ENCODE results near the gene RBP5.

The RBP5 gene

GRCh38 chr12:7129872-7130691 is 1.4 kb upstream of the RBP5 start, which contains the start of gene CLSTN3:
TSS of gene CLSTN3 (plus strand) at chr12:7130371. CDS start at chr12:7130649, 278 bp downstream.
- H3K4me1 ChIP-seq (ENCODE audit: control insufficient read depth, insufficient read depth, low read length), result peaks cover 25% of the 10 kb centered on the region
- peaks cover 29% of the 10 kb centered on the region for H3K27me3 ChIP-seq (ENCODE audit: control insufficient read depth, insufficient read depth, low read length)
- H3K36me3 ChIP-seq (ENCODE audit: control insufficient read depth, insufficient read depth, low read length), result peaks cover under 1% of the 10 kb centered on the region
- H3K9ac ChIP-seq (ENCODE audit: low read length), result peak within 1 kb of the TSS; percentile 72
- H3K4me3 ChIP-seq (ENCODE audit: low read length), result peak within 1 kb of the TSS; percentile 56
- H3K9me3 ChIP-seq (ENCODE audit: control insufficient read depth, low read length), result no peaks in the 10 kb centered on the region

DNA sequence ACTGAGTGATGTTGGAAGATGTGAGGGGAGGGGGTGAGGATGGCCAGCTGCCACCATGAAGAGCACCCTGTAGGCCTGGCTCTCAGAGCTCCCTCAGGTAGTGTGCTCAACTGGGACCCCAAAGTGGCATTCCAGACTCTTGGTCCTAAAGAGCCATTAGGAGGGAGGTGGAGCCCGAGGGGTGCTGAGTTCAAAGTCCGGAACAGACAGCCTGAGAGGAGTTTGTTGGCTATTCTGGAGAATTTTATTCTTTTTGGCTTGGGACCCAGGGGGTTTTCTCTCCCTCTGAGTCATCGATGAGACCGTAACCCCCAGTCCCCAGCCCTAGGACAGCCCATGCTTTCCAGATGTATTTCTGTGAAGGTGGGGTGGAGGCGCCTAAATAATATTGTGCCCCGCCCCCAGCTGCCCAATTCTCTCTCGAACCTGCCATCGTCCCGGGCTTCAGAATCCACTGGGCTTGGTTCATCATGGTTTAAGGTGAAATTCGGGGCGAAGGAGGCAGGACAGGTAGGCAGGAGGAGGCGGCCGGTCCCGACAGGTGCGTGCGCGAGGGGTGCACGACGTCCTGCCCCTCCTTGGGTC is 690 bp upstream of the RBP5 start:
- H3K4me1 ChIP-seq (ENCODE audit: control insufficient read depth, insufficient read depth, low read length), result peaks cover 25% of the 10 kb centered on the region
- H3K9me3 ChIP-seq (ENCODE audit: control insufficient read depth, low read length), result no peaks in the 10 kb centered on the region
- peak overlapping the region; percentile 46 for H3K4me3 ChIP-seq (ENCODE audit: low read length)
- H3K36me3 ChIP-seq (ENCODE audit: control insufficient read depth, insufficient read depth, low read length), result no peaks in the 10 kb centered on the region
- peak overlapping the region; percentile 72 for H3K9ac ChIP-seq (ENCODE audit: low read length)
- H3K27me3 ChIP-seq (ENCODE audit: control insufficient read depth, insufficient read depth, low read length), result peaks cover 29% of the 10 kb centered on the region

DNA sequence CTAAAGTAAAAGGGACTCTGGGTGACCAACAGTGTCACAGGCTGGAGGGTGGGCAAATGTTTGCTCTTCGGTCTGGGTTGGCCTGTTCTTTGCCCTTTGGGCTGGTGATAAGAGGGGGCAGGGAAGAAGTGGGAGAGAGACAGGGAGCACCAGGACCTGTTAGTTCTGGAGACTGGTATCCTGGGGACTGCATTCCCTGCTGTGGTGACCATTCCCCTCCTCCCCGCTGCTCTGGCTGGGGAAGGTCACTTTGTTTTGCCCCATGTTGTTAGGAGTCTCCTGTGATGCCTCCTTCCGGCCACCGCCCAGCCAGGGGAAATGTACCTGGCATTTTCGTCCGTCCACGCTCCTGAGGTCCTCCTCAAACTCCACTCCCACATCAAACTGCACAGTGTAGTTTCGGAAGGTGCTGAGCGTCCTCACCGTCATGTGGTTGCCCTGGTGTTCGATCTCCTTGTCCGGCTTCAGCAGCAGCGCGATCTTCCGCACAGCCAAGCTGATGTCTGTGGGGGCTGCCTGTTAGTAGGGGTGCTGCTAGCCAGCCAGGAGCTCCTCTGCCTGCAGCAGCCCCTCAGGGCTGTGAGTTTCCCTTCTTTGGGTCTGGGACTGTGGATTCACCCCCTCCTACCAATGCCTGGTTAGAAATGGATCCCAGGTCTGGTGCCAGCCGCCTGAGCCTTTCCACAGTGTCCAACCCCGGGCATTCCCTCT is 618 bp downstream of the RBP5 start:
- H3K27me3 ChIP-seq (ENCODE audit: control insufficient read depth, insufficient read depth, low read length), result peaks cover 29% of the 10 kb centered on the region
- H3K9me3 ChIP-seq (ENCODE audit: control insufficient read depth, low read length), result no peaks in the 10 kb centered on the region
- H3K9ac ChIP-seq (ENCODE audit: low read length), result no peak overlapping the region
- peaks cover 25% of the 10 kb centered on the region for H3K4me1 ChIP-seq (ENCODE audit: control insufficient read depth, insufficient read depth, low read length)
- no peak overlapping the region for H3K4me3 ChIP-seq (ENCODE audit: low read length)
- no peaks in the 10 kb centered on the region for H3K36me3 ChIP-seq (ENCODE audit: control insufficient read depth, insufficient read depth, low read length)

DNA sequence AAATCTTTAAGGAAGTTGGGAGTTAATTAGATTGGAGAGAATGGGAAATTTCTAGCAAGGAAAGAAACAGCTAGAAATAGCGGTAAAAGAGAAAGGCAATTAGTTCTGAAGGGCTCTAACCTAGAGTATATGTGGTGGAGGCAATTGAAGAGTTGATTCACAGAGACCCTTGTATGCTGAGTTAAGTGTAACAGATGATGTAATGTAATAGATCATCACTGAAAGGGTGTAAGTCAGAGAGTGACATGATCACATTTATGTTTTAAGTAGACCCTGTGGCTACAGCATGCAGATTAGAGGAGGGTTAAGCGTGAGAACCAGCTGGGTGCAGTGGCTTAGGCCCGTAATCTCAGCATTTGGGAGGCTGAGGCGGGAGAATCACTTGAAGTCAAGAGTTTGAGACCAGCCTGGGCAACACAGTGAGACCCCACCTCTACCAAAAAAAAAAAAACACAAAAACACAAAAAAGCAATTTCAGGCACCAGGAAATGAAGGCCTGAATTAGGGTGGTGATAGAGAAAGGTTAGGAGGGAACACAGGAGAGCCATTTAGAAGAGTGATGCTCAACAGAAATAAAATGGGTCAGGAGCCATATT is 3.0 kb downstream of the RBP5 start:
- Histone ChIP-seq H3K36me3 (ENCODE audit: control insufficient read depth, insufficient read depth, low read length) (no peaks in the 10 kb centered on the region), H3K4me1 (ENCODE audit: control insufficient read depth, insufficient read depth, low read length) (peaks cover 19% of the 10 kb centered on the region), H3K9ac (ENCODE audit: low read length) (no peak overlapping the region), H3K4me3 (ENCODE audit: low read length) (no peak overlapping the region), H3K27me3 (ENCODE audit: control insufficient read depth, insufficient read depth, low read length) (peaks cover 22% of the 10 kb centered on the region), H3K9me3 (ENCODE audit: control insufficient read depth, low read length) (no peaks in the 10 kb centered on the region)

GRCh38 chr12:7123806-7124522 is 4.7 kb downstream of the RBP5 start:
- H3K27me3 ChIP-seq (ENCODE audit: control insufficient read depth, insufficient read depth, low read length), result peaks cover 6% of the 10 kb centered on the region
- no peaks in the 10 kb centered on the region for H3K9me3 ChIP-seq (ENCODE audit: control insufficient read depth, low read length)
- H3K9ac ChIP-seq (ENCODE audit: low read length), result no peak overlapping the region
- H3K4me3 ChIP-seq (ENCODE audit: low read length), result no peak overlapping the region
- H3K36me3 ChIP-seq (ENCODE audit: control insufficient read depth, insufficient read depth, low read length), result no peaks in the 10 kb centered on the region
- peaks cover 1% of the 10 kb centered on the region for H3K4me1 ChIP-seq (ENCODE audit: control insufficient read depth, insufficient read depth, low read length)

- Histone ChIP-seq H3K4me1 (ENCODE audit: control insufficient read depth, insufficient read depth, low read length) (no peaks in the 10 kb centered on the region), H3K36me3 (ENCODE audit: control insufficient read depth, insufficient read depth, low read length) (no peaks in the 10 kb centered on the region), H3K9me3 (ENCODE audit: control insufficient read depth, low read length) (no peaks in the 10 kb centered on the region), H3K4me3 (ENCODE audit: low read length) (no peak overlapping the region), H3K9ac (ENCODE audit: low read length) (no peak overlapping the region), H3K27me3 (ENCODE audit: control insufficient read depth, insufficient read depth, low read length) (peaks cover 1% of the 10 kb centered on the region)
Observed at GRCh38 chr12:7122811-7123769, 5.6 kb downstream of the RBP5 start.

DNA sequence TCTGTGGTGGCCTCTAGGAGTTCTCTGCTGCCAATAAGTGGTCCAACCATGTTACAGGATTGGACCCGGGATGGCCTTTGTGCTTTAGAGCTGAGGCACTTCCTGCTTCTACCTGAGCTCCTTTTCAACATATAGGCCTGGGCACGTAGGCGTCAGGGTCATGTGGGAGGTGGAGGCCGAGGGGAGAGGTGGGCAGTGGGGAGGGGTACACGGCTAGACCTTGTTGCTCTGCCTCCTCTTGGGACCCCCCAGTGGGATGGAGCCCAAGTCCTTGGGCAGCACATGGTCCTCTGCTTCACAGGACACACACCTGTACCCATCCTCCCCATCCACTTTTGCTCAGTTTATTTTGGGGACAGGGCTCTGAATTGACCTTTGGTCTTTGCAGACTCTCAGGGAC is 7.4 kb downstream of the RBP5 start:
- H3K9me3 ChIP-seq (ENCODE audit: control insufficient read depth, low read length), result no peaks in the 10 kb centered on the region
- no peak overlapping the region for H3K9ac ChIP-seq (ENCODE audit: low read length)
- H3K36me3 ChIP-seq (ENCODE audit: control insufficient read depth, insufficient read depth, low read length), result no peaks in the 10 kb centered on the region
- H3K4me1 ChIP-seq (ENCODE audit: control insufficient read depth, insufficient read depth, low read length), result no peaks in the 10 kb centered on the region
- H3K4me3 ChIP-seq (ENCODE audit: low read length), result no peak overlapping the region
- H3K27me3 ChIP-seq (ENCODE audit: control insufficient read depth, insufficient read depth, low read length), result no peaks in the 10 kb centered on the region

GRCh38 chr12:7120166-7120565 is 8.5 kb downstream of the RBP5 start:
- Histone ChIP-seq H3K9me3 (ENCODE audit: control insufficient read depth, low read length) (no peaks in the 10 kb centered on the region), H3K4me1 (ENCODE audit: control insufficient read depth, insufficient read depth, low read length) (no peaks in the 10 kb centered on the region), H3K9ac (ENCODE audit: low read length) (no peak overlapping the region), H3K4me3 (ENCODE audit: low read length) (no peak overlapping the region), H3K27me3 (ENCODE audit: control insufficient read depth, insufficient read depth, low read length) (no peaks in the 10 kb centered on the region), H3K36me3 (ENCODE audit: control insufficient read depth, insufficient read depth, low read length) (no peaks in the 10 kb centered on the region)

DNA sequence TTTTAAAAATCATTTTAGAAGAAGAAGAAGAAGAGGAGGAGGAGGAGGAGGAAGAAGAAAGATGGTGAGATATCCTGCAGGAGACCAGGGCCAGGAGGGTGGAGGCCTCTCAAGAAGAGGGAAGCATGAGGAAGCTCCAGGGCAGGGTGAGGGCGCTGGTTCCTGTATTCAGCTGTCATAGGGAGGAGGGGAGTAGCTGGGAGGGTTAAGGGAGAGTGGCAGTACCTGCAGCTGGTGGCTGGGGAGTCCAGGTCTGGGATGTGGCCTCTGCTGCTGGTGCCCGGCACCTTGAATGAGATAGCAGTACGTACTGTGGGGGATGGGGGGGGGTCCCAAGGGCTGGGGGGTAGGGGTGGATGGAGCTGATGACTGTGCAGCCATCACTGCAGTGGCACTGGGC is 9.8 kb downstream of the RBP5 start:
- H3K27me3 ChIP-seq (ENCODE audit: control insufficient read depth, insufficient read depth, low read length), result no peaks in the 10 kb centered on the region
- no peak overlapping the region for H3K4me3 ChIP-seq (ENCODE audit: low read length)
- no peaks in the 10 kb centered on the region for H3K4me1 ChIP-seq (ENCODE audit: control insufficient read depth, insufficient read depth, low read length)
- no peaks in the 10 kb centered on the region for H3K9me3 ChIP-seq (ENCODE audit: control insufficient read depth, low read length)
- no peaks in the 10 kb centered on the region for H3K36me3 ChIP-seq (ENCODE audit: control insufficient read depth, insufficient read depth, low read length)
- H3K9ac ChIP-seq (ENCODE audit: low read length), result no peak overlapping the region

GRCh38 chr12:7117670-7118069 is 11.0 kb downstream of the RBP5 start:
- Histone ChIP-seq H3K9ac (ENCODE audit: low read length) (no peak overlapping the region), H3K36me3 (ENCODE audit: control insufficient read depth, insufficient read depth, low read length) (no peaks in the 10 kb centered on the region), H3K4me3 (ENCODE audit: low read length) (no peak overlapping the region), H3K9me3 (ENCODE audit: control insufficient read depth, low read length) (no peaks in the 10 kb centered on the region), H3K4me1 (ENCODE audit: control insufficient read depth, insufficient read depth, low read length) (no peaks in the 10 kb centered on the region), H3K27me3 (ENCODE audit: control insufficient read depth, insufficient read depth, low read length) (no peaks in the 10 kb centered on the region)

DNA sequence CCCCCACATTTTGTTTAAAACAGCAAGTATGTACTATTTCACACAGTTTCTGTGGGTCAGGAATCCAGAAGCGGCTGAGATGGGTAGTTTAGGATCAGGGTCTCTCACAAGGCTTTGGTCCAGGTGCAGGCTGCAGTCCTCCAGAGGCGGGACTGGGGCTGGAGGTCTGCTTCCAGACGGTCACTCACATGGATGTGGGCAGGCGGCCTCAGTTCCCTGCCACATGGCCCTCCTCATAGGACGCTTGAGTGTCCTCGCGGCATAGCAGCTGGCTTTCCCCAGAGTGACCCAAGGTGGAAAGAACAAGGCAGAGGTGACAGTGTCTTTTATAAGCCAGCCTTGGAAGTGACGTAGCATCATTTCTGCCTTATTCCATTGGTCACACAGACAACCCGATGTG is 11.8 kb downstream of the RBP5 start:
- H3K9me3 ChIP-seq (ENCODE audit: control insufficient read depth, low read length), result no peaks in the 10 kb centered on the region
- H3K36me3 ChIP-seq (ENCODE audit: control insufficient read depth, insufficient read depth, low read length), result no peaks in the 10 kb centered on the region
- H3K4me3 ChIP-seq (ENCODE audit: low read length), result no peak overlapping the region
- no peak overlapping the region for H3K9ac ChIP-seq (ENCODE audit: low read length)
- no peaks in the 10 kb centered on the region for H3K4me1 ChIP-seq (ENCODE audit: control insufficient read depth, insufficient read depth, low read length)
- H3K27me3 ChIP-seq (ENCODE audit: control insufficient read depth, insufficient read depth, low read length), result no peaks in the 10 kb centered on the region

Measured in mucosa of stomach (tissue), 1 donor.